ENCODE measurements around the gene LGR4. TPM values are rescaled to one million over a fixed set of nuclear protein-coding genes. Genes with fewer than 3 reads are reported as not detected.

Gene LGR4
- total RNA-seq, 1 donor from 2014 or later: 17.4 TPM

- Histone ChIP-seq H3K4me3 (ENCODE audit: low read depth, low read length) (no peak overlapping the region), H3K36me3 (ENCODE audit: control insufficient read depth, insufficient read depth, low read length) (peaks cover 1% of the 10 kb centered on the region), H3K27me3 (ENCODE audit: control insufficient read depth, insufficient read depth, low read length) (no peaks in the 10 kb centered on the region)
- FAIRE-seq (no peak), DNase-seq (ENCODE audit: low read depth) (no peak)
- no peak for TF ChIP-seq CTCF (IDR thresholded peaks at IDR 0.05; ENCODE audit: insufficient read depth, low read length, severe bottlenecking)
Measured at GRCh38 chr11:27380771-27381170, 91.8 kb downstream of the LGR4 start.

DNA sequence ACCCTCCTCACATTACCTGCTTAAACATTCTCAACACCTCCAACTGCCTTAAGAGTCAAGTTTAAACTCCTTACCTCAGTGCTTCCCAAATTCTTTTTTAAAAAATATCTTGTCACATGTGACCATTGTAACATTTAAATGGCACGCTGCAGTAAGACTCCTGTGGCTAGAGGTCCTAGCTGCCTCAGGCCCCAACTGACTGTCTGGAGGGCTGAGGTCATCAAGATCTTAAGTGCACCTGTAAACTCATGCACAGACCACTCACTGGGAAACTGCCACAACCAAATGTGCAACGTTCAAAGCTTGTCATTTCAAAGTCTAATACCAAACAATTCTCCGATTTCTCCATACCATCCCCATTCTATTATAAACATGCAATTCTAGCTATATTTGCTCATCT, 93.1 kb downstream of the LGR4 start:
- H3K36me3 ChIP-seq (ENCODE audit: control insufficient read depth, insufficient read depth, low read length): no peaks in the 10 kb centered on the region
- DNase-seq (ENCODE audit: low read depth) (no peak), FAIRE-seq (no peak)
- H3K4me3 ChIP-seq (ENCODE audit: low read depth, low read length): no peak overlapping the region
- no peak for TF ChIP-seq CTCF (IDR thresholded peaks at IDR 0.05; ENCODE audit: insufficient read depth, low read length, severe bottlenecking)
- H3K27me3 ChIP-seq (ENCODE audit: control insufficient read depth, insufficient read depth, low read length): no peaks in the 10 kb centered on the region

- FAIRE-seq (no peak), DNase-seq (ENCODE audit: low read depth) (no peak)
- H3K36me3 ChIP-seq (ENCODE audit: control insufficient read depth, insufficient read depth, low read length): peaks cover 7% of the 10 kb centered on the region
- no peaks in the 10 kb centered on the region for H3K27me3 ChIP-seq (ENCODE audit: control insufficient read depth, insufficient read depth, low read length)
- H3K4me3 ChIP-seq (ENCODE audit: low read depth, low read length): no peak overlapping the region
- TF ChIP-seq CTCF (IDR thresholded peaks at IDR 0.05; ENCODE audit: insufficient read depth, low read length, severe bottlenecking): no peak
Measured at GRCh38 chr11:27375370-27375769, 97.2 kb downstream of the LGR4 start.

DNA sequence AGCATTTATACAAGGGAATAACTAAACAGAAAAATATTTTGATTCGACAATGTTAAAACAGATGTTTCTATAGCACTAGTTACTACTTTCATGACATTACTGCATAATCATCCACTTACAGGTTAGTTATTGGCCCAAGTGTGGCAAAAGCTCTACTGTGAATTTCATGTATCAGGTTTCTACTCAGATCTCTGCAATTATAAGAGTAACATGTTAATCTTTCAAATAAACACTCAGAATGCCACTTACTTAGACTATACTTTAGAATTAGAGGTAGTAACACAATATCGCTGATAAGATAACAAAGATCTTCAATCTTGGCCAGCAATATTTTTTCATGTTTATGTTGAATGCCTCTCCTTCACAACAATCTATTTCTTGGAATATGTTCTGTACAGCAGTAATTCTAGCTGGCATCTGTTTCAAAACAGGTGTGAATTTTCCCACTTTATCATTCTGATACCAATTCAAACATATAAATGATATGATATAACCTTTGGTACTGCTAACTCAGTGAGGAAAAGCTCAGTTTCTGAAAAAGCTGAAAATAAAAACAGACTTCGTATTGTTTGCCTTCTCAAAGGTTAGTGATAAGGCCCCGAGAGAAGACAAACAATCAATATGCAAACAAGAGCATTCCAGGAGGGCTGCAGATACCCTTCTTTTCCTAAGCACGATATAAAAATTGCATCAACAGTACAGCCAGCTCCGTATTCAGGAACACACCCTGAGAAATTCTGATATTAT, 98.6 kb downstream of the LGR4 start:
- Histone ChIP-seq H3K4me3 (ENCODE audit: low read depth, low read length) (no peak overlapping the region), H3K36me3 (ENCODE audit: control insufficient read depth, insufficient read depth, low read length) (peaks cover 7% of the 10 kb centered on the region), H3K27me3 (ENCODE audit: control insufficient read depth, insufficient read depth, low read length) (no peaks in the 10 kb centered on the region)
- TF ChIP-seq CTCF (IDR thresholded peaks at IDR 0.05; ENCODE audit: insufficient read depth, low read length, severe bottlenecking): no peak
- DNase-seq (ENCODE audit: low read depth) (no peak), FAIRE-seq (no peak)

DNA sequence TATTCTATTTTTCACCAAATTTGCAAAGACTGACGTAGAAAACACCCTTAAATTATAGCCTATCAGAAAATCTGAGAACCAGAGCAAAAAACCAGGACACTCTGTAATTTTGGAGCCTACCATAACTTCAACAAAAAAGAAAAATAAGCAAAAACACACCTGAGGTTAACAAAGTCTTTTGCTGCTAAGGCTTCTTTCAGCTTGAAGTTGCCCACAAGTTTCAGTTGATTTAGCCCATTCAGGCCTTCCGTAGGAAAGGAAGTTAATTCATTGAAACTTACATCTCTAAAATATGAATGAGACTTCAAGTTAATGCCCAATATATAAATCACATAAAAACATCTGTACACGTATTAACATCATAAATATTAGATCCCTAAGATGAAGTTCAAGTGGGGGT, 99.2 kb downstream of the LGR4 start:
- Histone ChIP-seq H3K36me3 (ENCODE audit: control insufficient read depth, insufficient read depth, low read length) (peaks cover 8% of the 10 kb centered on the region), H3K27me3 (ENCODE audit: control insufficient read depth, insufficient read depth, low read length) (no peaks in the 10 kb centered on the region), H3K4me3 (ENCODE audit: low read depth, low read length) (no peak overlapping the region)
- no peak for TF ChIP-seq CTCF (IDR thresholded peaks at IDR 0.05; ENCODE audit: insufficient read depth, low read length, severe bottlenecking)
- FAIRE-seq: no peak
- DNase-seq (ENCODE audit: low read depth): no peak

DNA sequence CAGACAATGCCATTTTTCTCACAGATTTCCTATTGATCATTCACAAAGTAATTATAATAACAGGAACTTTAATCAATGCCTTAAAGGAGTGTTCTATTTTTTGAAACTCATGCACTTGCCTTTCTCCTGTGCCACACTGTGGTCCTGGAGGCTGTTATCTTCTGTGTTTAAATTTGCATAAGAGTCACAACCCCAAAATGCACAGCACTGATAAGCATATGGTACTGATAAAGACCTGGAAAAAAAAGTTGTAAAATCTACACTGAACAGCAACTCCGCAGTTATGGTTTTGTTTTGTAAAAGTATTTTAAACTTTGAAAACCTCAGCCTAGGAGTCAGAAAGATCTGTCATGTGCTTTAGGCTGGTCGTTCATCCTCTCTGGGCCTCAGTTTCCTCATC, 100.4 kb downstream of the LGR4 start:
- peaks cover 10% of the 10 kb centered on the region for H3K36me3 ChIP-seq (ENCODE audit: control insufficient read depth, insufficient read depth, low read length)
- DNase-seq (ENCODE audit: low read depth) (no peak), FAIRE-seq (no peak)
- no peaks in the 10 kb centered on the region for H3K27me3 ChIP-seq (ENCODE audit: control insufficient read depth, insufficient read depth, low read length)
- no peak for TF ChIP-seq CTCF (IDR thresholded peaks at IDR 0.05; ENCODE audit: insufficient read depth, low read length, severe bottlenecking)
- H3K4me3 ChIP-seq (ENCODE audit: low read depth, low read length): no peak overlapping the region

All from bronchial epithelial cell (primary cell).